HL-60 (cell line): Measurements from ENCODE around the gene HIKESHI.

Source experiments
- CTCF ChIP-seq: IDR thresholded peaks from one replicate; pipeline ENCODE4 v1.5.1; 2011; ENCODE audit warnings: low read length, control low read depth, inconsistent platforms; ENCODE audit not compliant: insufficient read depth
- GABPA ChIP-seq: IDR thresholded peaks from 2 replicates; pipeline ENCODE4 v1.6.1; 2012; ENCODE audit warnings: low read depth
- POLR2AphosphoS5 ChIP-seq: IDR thresholded peaks from 2 replicates; pipeline ENCODE4 v1.6.1; 2012; ENCODE audit warnings: low read depth

GRCh38 chr11:86287468-86287796 is 14.6 kb upstream of the HIKESHI start:
- no peak for TF ChIP-seq CTCF
- TF ChIP-seq POLR2AphosphoS5, result no peak
- no peak for TF ChIP-seq GABPA
